Measurements from ENCODE around the gene HRCT1.

Gene HRCT1

GRCh38 chr9:35908504-35909125, 2.6 kb downstream of the HRCT1 start:
- TF ChIP-seq GATA3 (IDR thresholded peaks at IDR 0.05; ENCODE audit: low read depth, low read length) (no peak), GATA2 (IDR thresholded peaks at IDR 0.05; ENCODE audit: low read depth, low read length) (no peak)

GRCh38 chr9:35909274-35909673, 3.3 kb downstream of the HRCT1 start, which contains the start of gene SPAAR:
Gene SPAAR (plus strand): TSS chr9:35909490. CDS start chr9:35910464, 974 bp downstream.
- no peak for TF ChIP-seq GATA2 (IDR thresholded peaks at IDR 0.05; ENCODE audit: low read depth, low read length)
- TF ChIP-seq GATA3 (IDR thresholded peaks at IDR 0.05; ENCODE audit: low read depth, low read length), result no peak

- TF ChIP-seq GATA2 (IDR thresholded peaks at IDR 0.05; ENCODE audit: low read depth, low read length), result no peak
- TF ChIP-seq GATA3 (IDR thresholded peaks at IDR 0.05; ENCODE audit: low read depth, low read length), result no peak
Measured at GRCh38 chr9:35909687-35910612, 3.9 kb downstream of the HRCT1 start.

- TF ChIP-seq GATA2 (IDR thresholded peaks at IDR 0.05; ENCODE audit: low read depth, low read length) (no peak), GATA3 (IDR thresholded peaks at IDR 0.05; ENCODE audit: low read depth, low read length) (no peak)
Measured at GRCh38 chr9:35910613-35911359, 4.8 kb downstream of the HRCT1 start.

GRCh38 chr9:35911690-35912089, 5.7 kb downstream of the HRCT1 start:
- no peak for TF ChIP-seq GATA2 (IDR thresholded peaks at IDR 0.05; ENCODE audit: low read depth, low read length)
- no peak for TF ChIP-seq GATA3 (IDR thresholded peaks at IDR 0.05; ENCODE audit: low read depth, low read length)

- TF ChIP-seq GATA3 (IDR thresholded peaks at IDR 0.05; ENCODE audit: low read depth, low read length) (no peak), GATA2 (IDR thresholded peaks at IDR 0.05; ENCODE audit: low read depth, low read length) (no peak)
Measured at GRCh38 chr9:35912791-35913400, 6.9 kb downstream of the HRCT1 start.

GRCh38 chr9:35914301-35914807, 8.4 kb downstream of the HRCT1 start:
- TF ChIP-seq GATA3 (IDR thresholded peaks at IDR 0.05; ENCODE audit: low read depth, low read length) (no peak), GATA2 (IDR thresholded peaks at IDR 0.05; ENCODE audit: low read depth, low read length) (no peak)

GRCh38 chr9:35915681-35916294, 9.8 kb downstream of the HRCT1 start:
- TF ChIP-seq GATA2 (IDR thresholded peaks at IDR 0.05; ENCODE audit: low read depth, low read length), result no peak
- TF ChIP-seq GATA3 (IDR thresholded peaks at IDR 0.05; ENCODE audit: low read depth, low read length), result no peak

- TF ChIP-seq GATA2 (IDR thresholded peaks at IDR 0.05; ENCODE audit: low read depth, low read length), result no peak
Measured at GRCh38 chr9:35917261-35917660, 11.3 kb downstream of the HRCT1 start.

- TF ChIP-seq GATA3 (IDR thresholded peaks at IDR 0.05; ENCODE audit: low read depth, low read length) (no peak), GATA2 (IDR thresholded peaks at IDR 0.05; ENCODE audit: low read depth, low read length) (no peak)
Measured at GRCh38 chr9:35918780-35919179, 12.8 kb downstream of the HRCT1 start.

GRCh38 chr9:35919212-35920008, 13.4 kb downstream of the HRCT1 start:
- no peak for TF ChIP-seq GATA2 (IDR thresholded peaks at IDR 0.05; ENCODE audit: low read depth, low read length)
- no peak for TF ChIP-seq GATA3 (IDR thresholded peaks at IDR 0.05; ENCODE audit: low read depth, low read length)

GRCh38 chr9:35920051-35920620, 14.1 kb downstream of the HRCT1 start:
- TF ChIP-seq GATA3 (IDR thresholded peaks at IDR 0.05; ENCODE audit: low read depth, low read length) (no peak), GATA2 (IDR thresholded peaks at IDR 0.05; ENCODE audit: low read depth, low read length) (no peak)
